Kidney epithelial cell (primary cell): ENCODE results near the gene AMOTL1. TPM values are rescaled to one million over a fixed set of nuclear protein-coding genes. Genes with fewer than 3 reads are reported as not detected.

ENCODE experiments used
- DNase-seq: peaks from one replicate; pipeline ENCODE4 v3.0.0-alpha.2; 2010; ENCODE audit warnings: low read depth
- H3K27me3 ChIP-seq: 2 replicates; pipeline ENCODE4 v1.6.0; 2011; ENCODE audit warnings: low read length; ENCODE audit not compliant: control insufficient read depth, insufficient read depth
- H3K36me3 ChIP-seq: 2 replicates; pipeline ENCODE4 v1.5.1; 2011; ENCODE audit warnings: low read length; ENCODE audit not compliant: control insufficient read depth, insufficient read depth
- H3K4me3 ChIP-seq: 2 replicates; pipeline ENCODE4 v1.5.1; 2011; ENCODE audit warnings: low read depth, mild to moderate bottlenecking, control low read depth, low read length
- total RNA-seq: library from RNA; depleted of rRNA; stranded (reverse); fragments of >200 nt; gene quantifications from 2 replicates; pipeline ENCODE4 v1.2.3, GENCODE V29; 2015
- TF ChIP-seq, protein P1 (sequence below): IDR thresholded peaks from 2 replicates; pipeline ENCODE4 v1.5.1; 2011; ENCODE audit warnings: mild to moderate bottlenecking, moderate library complexity, low read length, control low read depth, inconsistent platforms; ENCODE audit not compliant: insufficient read depth, poor library complexity, severe bottlenecking

AMOTL1 gene
- total RNA-seq, 1 donor from 2014 or later: 48.8 TPM

DNA sequence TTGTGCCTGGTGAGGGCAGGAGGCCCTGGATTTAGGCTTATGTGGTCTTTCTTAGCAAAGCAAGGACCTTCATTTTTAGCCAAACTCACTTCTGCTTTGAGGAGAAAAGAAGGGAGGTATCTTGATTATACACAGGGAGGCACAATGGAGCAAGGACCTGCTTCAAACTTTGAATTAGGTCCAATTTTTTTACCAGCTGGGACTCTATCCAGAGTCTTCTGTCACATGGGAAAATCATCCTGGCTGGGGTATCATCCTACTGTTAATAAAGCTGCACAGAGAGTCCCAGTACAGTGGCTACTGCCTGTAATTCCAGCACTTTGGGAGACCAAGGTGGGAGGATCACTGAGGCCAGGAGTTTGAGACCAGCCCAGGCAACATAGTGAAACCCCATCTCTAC lies 117.4 kb downstream of the AMOTL1 start:
- Histone ChIP-seq H3K27me3 (no peaks in the 10 kb centered on the region), H3K36me3 (no peaks in the 10 kb centered on the region), H3K4me3 (no peak overlapping the region)
- TF ChIP-seq, protein P1, sequence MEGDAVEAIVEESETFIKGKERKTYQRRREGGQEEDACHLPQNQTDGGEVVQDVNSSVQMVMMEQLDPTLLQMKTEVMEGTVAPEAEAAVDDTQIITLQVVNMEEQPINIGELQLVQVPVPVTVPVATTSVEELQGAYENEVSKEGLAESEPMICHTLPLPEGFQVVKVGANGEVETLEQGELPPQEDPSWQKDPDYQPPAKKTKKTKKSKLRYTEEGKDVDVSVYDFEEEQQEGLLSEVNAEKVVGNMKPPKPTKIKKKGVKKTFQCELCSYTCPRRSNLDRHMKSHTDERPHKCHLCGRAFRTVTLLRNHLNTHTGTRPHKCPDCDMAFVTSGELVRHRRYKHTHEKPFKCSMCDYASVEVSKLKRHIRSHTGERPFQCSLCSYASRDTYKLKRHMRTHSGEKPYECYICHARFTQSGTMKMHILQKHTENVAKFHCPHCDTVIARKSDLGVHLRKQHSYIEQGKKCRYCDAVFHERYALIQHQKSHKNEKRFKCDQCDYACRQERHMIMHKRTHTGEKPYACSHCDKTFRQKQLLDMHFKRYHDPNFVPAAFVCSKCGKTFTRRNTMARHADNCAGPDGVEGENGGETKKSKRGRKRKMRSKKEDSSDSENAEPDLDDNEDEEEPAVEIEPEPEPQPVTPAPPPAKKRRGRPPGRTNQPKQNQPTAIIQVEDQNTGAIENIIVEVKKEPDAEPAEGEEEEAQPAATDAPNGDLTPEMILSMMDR: no peak
- no peak for DNase-seq

DNA sequence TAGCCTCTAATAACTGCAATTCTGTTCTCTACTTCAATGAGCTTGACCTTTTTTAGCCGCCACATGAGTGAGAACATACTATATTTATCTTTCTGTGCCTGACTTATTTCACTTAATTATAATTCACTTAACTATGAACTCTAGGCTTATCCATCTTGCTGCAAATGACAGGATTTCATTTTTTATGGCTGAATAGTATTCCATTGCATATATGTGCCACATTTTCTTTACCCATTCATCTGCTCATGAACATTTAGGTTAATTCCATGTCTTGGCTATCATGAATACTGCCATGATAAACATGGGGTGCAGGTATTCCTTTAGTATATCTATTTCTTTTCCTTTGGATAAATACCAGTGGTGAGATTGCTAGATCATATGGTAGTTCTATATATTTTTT lies 120.0 kb downstream of the AMOTL1 start:
- TF ChIP-seq, protein P1: no peak
- no peaks in the 10 kb centered on the region for H3K36me3 ChIP-seq
- H3K27me3 ChIP-seq: no peaks in the 10 kb centered on the region
- DNase-seq: no peak
- no peak overlapping the region for H3K4me3 ChIP-seq

DNA sequence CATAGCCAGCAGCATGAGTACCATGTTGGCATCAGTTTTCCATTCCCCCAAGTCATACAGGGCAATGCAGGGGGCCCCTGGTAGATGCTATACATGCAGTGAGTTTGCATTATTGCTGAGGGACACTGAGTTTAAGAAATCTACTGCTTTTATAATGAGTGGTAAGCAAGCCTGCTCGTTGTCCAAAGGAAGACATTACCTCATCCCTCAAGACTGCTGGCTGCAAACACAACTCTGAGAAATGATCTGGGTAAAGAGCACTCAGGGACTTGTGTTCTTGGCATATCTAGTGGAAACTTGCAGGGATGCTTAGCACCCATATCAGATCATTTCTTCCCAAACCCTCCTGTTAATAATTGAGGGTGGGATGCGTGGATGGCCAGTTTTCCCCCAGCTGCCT lies 127.3 kb downstream of the AMOTL1 start:
- Histone ChIP-seq H3K4me3 (no peak overlapping the region), H3K36me3 (no peaks in the 10 kb centered on the region), H3K27me3 (no peaks in the 10 kb centered on the region)
- DNase-seq: no peak
- TF ChIP-seq, protein P1: no peak

DNA sequence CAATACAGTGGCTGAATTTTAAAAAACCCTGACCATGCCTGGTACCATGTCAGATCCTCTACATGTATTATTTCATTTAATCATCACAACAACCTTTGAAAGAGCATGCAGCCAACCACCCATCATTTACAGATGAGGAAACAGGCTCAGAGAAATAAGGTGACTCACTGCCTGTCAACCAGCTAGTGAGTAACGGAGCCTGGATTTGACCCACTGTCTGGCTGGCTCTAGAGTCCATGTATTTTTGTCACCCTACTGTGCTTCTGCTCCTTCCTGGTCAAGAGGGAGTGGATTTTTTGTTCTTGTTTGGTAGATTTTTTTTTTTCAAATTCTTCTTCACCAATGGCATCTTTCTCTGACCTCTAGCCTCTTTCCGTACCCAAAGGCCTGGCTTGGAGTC lies 127.8 kb downstream of the AMOTL1 start:
- Histone ChIP-seq H3K4me3 (no peak overlapping the region), H3K36me3 (no peaks in the 10 kb centered on the region), H3K27me3 (no peaks in the 10 kb centered on the region)
- peak; percentile 44 for DNase-seq
- TF ChIP-seq, protein P1: no peak

DNA sequence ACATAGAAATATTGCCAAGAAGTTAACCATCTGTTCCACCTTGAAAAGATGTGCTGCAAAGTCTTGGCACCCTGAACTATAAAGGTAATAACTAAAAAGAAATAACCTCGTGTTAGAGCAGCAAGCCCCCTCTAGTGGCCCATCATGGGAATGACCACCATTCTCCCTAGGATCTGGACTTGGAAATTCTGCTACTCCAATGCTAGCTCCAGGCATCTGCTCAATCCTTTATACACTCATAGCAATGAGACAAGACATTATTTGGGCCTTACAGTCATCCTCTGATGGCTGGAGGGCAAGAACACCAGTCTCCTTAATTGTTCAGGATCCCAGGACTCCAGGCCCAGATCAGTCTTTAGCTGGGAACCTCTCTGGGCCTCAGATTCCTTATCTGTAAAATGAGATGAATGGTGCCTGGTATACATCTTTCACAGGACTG lies 129.2 kb downstream of the AMOTL1 start:
- Histone ChIP-seq H3K27me3 (no peaks in the 10 kb centered on the region), H3K4me3 (no peak overlapping the region), H3K36me3 (no peaks in the 10 kb centered on the region)
- TF ChIP-seq, protein P1: peak; percentile 82
- DNase-seq: no peak

DNA sequence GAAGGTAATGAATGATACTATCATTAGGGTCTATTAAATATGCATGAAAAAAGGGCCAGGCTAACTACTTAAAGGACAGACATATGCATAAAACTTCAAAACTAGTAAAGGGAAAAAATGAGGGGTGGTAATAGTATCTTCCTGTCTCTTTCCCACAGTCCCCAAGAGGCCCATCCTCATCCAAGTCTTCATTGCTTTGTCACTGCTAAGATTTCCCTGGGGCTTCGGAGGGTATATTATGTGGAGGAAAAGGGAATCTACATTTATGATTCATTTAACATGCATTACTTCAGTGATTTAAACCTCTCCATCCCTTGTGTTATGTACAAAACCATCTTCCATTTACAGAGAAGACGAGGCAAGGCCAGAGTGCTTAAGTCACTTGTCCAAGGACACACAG lies 139.1 kb downstream of the AMOTL1 start:
- no peak for DNase-seq
- Histone ChIP-seq H3K27me3 (no peaks in the 10 kb centered on the region), H3K4me3 (no peak overlapping the region), H3K36me3 (no peaks in the 10 kb centered on the region)
- TF ChIP-seq, protein P1: no peak
